CD4-positive, alpha-beta T cell treated with Interleukin-6 for 4 hours (primary cell): Measurements from ENCODE around the gene AGRP.
"Not testable (repeated sequence)": the region's sequence is repeated elsewhere in the genome, so short reads cannot be mapped to it uniquely, and the experiment has no call there.

Experiments used
- DNase-seq: peaks from one replicate; pipeline ENCODE4 v3.0.0-alpha.2; 2020; ENCODE audit warnings: mixed read lengths

Gene AGRP

GRCh38 chr16:67483150-67483549 is at the start of gene AGRP:
TSS of gene AGRP (minus strand) at chr16:67483547. CDS start at chr16:67483398, 149 bp downstream.
- DNase-seq, result no peak

GRCh38 chr16:67531247-67531646 is 47.9 kb upstream of the AGRP start:
- no peak for DNase-seq

- DNase-seq, result no peak
These were observed 46.9 kb upstream of the AGRP start for GRCh38 chr16:67530013-67530939.

- no peak for DNase-seq
These were observed 46.2 kb upstream of the AGRP start for GRCh38 chr16:67529582-67530012.

- DNase-seq, result peak; percentile 44
These were observed 45.7 kb upstream of the AGRP start for GRCh38 chr16:67528870-67529581.

GRCh38 chr16:67528222-67528869 is 45.0 kb upstream of the AGRP start, which contains the start of gene RIPOR1:
TSS of gene RIPOR1 (plus strand) at chr16:67528829. CDS start at chr16:67538447, 9,618 bp downstream.
- peak; percentile 69 for DNase-seq

GRCh38 chr16:67526149-67526791 is 42.9 kb upstream of the AGRP start:
- DNase-seq, result no peak

- DNase-seq, result no peak
These were observed 42.0 kb upstream of the AGRP start for GRCh38 chr16:67525176-67525860.

- peak; percentile 98 for DNase-seq
These were observed 37.9 kb upstream of the AGRP start for GRCh38 chr16:67521095-67521804.

- DNase-seq, result no peak
These were observed 35.9 kb upstream of the AGRP start for GRCh38 chr16:67519242-67519641.

- DNase-seq, result no peak
These were observed 35.3 kb upstream of the AGRP start for GRCh38 chr16:67518676-67519075.

- DNase-seq, result no peak
These were observed 34.5 kb upstream of the AGRP start for GRCh38 chr16:67517661-67518423.

GRCh38 chr16:67517155-67517445 is 33.8 kb upstream of the AGRP start:
- DNase-seq, result no peak

- DNase-seq, result no peak
These were observed 33.2 kb upstream of the AGRP start for GRCh38 chr16:67516296-67517154.

- DNase-seq, result peak; percentile 91
These were observed 31.1 kb upstream of the AGRP start for GRCh38 chr16:67514382-67514828.

GRCh38 chr16:67513892-67514291 is 30.5 kb upstream of the AGRP start:
- DNase-seq, result not testable (repeated sequence)

GRCh38 chr16:67509016-67509415 is 25.7 kb upstream of the AGRP start:
- DNase-seq, result peak; percentile 52

- no peak for DNase-seq
These were observed 23.1 kb upstream of the AGRP start for GRCh38 chr16:67506468-67506867.
